GM19438 (cell line): ENCODE data around the gene INSRR.

Experiments used
- ATAC-seq: cut with Tn5 transposase; IDR thresholded peaks from one replicate; pipeline ENCODE4 v1.9.1; 2021; ENCODE audit warnings: low read depth; ENCODE audit not compliant: unreplicated experiment

Gene INSRR

DNA sequence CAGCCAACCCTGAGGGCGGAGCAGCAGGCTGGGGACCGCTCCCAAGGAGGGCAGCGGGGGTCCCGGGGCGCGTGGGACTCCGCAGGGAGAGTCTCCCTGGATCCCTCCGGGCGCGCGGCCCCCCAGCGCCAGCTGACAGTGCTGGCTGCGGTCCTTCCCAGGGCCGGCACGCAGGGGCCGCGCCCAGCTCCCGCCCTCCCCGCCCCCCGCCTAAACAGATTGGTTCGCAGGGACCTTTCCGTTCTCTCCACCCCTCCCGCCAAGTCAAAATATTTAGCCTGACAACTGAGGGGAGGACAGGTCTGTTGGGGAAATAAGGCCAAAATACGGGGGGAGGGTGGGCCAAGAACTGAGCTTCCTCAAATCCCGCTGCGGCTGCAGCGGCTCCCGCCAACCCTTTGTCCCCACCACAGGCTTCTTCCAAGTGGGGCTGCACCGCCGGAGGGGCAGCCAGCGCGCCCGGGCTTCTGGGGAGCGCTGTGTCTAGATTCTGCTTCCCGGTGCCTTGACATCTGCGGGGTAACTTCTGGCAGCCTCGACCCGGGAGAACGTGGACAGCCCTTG lies at the start of gene INSRR:
Gene INSRR (minus strand): TSS at position 159 of the 564 bp plus-strand sequence. CDS start 496 bp downstream, outside the sequence.
- ATAC-seq: no peak

DNA sequence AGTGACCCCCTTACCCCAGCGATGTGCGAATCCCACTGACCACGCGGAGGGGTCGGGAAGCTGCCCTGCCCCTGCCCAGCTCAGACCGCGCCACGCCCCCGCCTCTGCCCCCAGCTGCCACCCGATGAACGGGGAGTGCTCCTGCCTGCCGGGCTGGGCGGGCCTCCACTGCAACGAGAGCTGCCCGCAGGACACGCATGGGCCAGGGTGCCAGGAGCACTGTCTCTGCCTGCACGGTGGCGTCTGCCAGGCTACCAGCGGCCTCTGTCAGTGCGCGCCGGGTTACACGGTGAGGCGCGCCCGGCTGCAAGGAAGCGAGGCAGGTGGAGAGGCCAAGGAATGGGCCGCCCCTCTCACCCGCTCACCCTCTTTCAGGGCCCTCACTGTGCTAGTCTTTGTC lies 49.6 kb upstream of the INSRR start:
- no peak for ATAC-seq

DNA sequence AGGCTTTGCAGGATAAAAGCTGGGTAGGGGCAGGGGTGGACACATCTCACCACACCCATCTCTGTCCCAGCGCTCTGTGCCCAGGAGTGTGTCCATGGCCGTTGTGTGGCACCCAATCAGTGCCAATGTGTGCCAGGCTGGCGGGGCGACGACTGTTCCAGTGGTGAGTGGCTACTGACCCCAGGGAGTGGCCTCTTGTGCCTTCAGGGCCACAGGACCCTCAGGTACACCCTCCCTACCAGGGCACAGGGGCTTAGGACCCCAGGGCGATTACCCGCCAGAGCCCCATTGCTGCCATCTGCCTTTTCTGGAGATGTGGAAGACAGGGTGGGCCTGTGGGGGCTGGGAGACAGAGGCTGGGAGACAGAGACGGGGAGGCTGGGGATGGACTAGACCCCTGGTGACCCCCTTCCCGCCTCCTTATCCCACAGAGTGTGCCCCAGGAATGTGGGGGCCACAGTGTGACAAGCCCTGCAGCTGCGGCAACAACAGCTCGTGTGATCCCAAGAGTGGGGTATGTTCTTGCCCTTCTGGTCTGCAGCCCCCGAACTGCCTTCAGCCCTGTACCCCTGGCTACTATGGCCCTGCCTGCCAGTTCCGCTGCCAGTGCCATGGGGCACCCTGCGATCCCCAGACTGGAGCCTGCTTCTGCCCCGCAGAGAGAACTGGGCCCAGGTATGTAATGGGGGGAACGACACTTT lies 47.4 kb upstream of the INSRR start:
- no peak for ATAC-seq

DNA sequence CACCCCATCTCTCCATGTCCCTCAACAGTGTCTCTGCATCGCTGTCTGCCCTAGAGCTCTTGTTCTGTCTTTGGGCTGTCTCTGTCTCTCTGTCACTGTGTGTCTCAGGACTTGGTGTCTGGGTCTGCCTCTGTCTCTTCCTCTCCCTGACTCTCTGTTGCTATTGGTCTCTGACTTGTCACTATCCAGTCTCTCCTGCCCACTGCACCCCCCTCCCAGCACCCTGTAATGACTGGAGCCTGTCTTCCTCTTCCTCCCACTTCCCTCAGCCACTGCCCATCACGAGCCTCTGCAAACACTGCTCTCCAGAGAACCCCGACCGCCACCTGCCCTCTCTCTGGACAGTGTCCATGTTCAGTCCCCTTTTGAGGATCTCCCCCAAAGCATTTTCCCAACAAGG lies 46.7 kb upstream of the INSRR start:
- ATAC-seq: no peak

DNA sequence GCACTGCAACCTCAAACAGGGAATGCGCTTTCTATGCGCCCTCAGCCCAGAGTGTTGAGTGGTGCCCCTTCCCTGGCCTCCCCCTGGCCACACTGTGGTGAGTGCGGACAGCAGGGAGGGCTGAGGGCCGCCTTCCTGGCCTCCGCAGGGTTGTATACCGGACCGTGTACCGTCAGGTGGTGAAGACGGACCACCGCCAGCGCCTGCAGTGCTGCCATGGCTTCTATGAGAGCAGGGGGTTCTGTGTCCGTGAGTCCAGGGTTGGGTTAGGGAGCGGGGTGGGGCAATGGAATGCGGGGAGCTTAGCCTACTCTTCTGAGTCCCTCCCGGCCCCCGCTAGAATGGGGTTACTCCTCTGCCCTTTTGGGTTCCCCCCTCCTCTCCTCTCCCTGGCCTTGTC lies 46.3 kb upstream of the INSRR start:
- no peak for ATAC-seq

DNA sequence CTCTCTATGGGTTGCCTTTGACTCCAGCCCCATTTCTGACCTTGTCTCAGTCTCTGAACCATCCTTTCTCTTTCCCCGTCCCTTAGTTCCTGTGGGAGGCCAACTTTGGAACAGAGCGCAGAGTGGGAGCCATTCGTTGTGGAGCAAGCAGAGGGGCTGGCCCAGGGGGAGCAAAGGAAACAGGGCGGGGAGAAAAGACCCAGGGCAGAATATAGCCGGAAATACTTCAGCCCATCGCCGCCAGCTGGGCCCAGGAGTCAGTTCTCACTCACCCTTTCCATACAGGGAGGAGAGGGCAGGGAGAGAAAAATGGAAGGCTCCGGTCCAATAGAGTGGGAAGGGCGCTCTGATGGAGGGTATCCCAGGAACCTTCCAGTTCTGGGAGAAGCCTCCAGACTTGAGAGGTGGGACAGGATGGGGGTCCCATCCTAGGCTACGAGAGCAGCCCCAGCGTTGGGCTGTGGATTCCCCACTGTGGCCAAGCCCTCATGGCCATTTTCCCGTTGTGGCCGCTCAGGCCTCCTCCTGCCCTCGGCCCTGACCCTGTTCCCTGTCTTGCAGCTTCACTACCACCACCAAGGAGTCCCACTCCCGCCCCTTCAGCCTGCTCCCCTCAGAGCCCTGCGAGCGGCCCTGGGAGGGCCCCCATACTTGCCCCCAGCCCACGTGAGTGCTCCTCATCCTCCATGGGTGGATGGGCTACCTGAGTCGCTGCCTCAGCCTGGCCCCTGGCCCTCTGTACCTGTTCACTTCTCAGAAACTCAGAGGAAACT lies 45.5 kb upstream of the INSRR start:
- no peak for ATAC-seq

DNA sequence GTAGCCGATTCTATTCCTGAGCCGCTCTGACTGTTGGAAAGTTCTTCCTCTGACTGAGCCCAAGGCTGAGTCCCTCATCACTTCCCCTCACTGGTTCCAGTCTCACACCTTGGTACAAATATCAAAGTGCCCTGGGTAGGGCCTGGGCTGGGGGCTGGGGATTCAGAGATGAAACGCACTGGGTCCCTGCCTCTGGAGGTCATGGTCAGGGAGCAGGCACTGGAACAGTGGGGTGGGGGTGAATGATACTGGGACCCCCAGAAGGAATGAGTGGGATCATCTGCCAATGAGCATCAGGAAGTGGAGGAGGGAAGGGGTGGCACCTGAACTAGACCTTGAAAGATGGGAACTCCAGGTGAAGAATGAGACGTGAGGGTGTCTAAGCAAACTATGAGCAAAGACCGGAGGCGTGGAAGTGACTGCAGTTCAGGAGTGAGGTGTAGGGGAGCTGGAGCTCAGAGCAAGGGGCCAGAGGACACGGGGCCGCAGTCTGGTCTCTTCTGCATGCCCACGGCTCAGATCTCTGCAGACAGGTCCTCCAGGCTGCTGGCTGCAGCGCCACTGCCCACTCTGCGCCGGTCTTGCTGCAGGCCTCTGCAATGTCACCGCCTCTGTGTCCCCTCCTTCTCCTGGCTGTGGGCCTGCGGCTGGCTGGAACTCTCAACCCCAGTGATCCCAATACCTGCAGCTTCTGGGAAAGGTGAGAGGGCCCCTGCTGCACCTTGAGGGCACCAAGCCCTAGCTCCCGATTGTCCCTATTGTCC lies 44.6 kb upstream of the INSRR start:
- ATAC-seq: no peak

DNA sequence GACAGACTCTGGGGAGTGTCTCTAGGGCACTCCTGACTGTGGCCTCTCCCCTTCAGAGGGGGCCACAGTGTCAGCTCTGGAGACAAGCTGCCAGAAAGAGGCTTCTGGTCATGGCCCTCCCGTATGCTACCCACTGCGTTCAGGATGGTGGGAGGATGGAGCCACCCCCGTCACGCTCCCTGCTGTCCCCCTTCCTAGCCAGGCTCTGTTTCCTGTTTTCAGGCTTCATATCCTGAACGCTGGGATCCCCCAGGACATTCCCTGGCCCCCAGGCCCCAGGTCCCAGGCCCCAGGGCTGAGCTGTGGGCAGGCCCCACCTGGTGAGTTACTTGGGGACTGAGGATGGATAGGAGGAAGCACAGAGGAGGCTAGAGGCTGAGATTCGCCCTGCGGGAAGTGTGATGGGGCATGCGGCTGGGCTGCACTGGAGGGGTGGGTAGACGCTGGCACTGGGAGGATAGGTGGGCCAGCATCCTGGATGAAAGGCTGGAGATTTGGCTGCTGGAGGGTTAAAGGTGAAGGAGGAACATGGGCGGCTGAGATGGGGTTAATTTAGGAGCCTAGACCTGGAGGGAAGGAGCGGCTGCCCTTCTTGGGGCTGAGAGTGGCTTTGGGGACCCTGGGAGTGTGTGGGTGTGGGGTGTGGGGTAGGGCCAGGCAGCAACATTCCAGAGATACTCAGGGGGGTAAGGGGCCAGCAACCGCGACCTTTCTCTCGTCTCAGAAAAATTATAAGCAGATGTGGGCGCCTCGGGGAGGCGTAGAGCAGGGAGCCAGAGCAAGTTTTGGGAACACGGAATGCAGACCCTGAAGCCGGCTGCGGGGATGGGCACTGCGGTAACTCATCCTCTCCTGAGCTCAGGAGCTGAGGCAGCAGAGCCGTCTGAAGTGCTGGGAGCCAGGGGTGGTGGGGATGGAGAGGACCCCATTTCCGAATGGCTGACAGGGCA lies 43.3 kb upstream of the INSRR start:
- ATAC-seq: no peak

DNA sequence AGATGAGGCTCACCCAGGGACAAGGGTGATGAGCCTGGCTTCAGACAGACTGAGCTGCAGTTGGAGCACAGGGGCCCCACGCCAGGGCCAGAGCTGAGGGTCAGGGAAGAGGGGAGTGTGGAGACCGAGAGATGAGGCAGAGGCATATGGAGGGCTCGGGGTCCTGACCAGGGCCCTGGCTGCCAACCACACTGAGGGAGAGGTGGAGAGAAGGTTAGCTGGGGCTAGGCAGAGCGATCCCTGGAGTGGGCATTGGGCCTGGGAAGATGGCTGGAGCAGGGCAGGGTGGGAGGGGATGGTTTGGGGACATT lies 42.6 kb upstream of the INSRR start:
- ATAC-seq: no peak

DNA sequence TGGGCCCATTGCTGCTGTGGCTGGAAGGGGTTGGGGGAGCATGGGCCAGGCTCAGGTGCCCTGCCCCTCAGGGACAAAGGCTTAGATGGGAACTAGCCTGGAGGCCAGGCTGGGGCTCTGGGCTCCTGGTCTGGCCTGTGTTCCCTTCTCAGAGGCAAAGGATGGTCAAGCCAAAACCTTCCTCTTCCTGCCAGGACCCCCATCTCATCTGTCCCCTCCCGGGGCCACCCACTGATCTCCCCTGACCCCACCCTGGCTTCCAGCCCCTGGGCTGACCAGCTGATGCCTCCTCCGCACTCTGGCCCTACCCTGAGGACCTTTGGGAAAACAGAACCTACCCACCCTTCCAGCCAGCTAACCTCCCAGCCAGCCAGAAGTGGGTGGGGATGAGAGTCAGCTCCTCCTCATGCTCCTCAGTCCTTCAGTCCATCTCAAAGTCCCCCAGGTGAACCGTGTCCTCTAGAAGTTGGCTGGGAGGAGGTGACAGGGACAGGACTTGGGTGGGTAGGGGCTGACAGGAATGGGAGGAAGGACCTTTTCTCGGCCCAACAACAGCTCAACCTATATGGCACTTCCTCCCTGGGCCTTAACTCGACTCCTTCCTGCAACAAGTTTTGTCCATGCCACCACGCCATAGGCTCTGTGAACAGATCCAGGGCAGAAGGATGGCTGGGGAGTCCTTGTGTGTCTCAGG lies 42.1 kb upstream of the INSRR start:
- ATAC-seq: no peak

DNA sequence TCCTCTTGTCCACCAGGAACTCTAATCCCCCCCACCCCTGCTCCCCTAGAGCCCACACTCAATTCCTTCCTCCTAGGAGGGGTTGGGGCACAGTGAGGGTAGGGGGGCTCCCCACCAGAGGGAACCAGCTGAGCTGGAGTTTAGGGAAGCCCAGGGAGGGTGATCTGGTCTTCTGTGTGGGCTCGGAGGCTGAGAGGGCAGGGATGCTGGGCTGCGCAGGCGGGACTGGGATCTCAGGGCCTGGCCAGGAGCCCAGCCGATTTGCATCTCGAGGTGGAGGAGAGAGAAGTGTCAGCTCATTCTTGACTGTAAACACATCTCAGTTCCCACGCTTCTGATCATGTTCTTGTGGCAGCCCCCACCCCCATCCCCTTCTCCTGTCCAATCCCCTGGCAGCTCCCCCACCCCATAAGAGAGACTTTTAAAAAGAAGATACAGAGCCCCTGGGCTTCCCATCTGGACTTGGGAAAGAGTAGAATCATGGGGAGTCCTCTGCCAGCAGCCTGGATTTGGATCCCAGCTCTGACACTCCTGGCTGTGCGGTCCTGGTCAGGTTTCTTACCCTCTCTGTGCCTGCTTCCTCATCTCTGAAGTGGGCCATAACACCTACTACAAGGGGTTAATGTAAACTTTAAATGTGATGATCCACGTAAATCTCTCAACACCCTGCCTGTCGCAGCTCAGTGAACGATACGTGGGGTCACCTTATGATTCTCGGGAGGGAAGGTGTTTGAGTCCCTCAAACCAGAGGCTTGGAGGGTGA lies 41.2 kb upstream of the INSRR start:
- ATAC-seq: no peak

DNA sequence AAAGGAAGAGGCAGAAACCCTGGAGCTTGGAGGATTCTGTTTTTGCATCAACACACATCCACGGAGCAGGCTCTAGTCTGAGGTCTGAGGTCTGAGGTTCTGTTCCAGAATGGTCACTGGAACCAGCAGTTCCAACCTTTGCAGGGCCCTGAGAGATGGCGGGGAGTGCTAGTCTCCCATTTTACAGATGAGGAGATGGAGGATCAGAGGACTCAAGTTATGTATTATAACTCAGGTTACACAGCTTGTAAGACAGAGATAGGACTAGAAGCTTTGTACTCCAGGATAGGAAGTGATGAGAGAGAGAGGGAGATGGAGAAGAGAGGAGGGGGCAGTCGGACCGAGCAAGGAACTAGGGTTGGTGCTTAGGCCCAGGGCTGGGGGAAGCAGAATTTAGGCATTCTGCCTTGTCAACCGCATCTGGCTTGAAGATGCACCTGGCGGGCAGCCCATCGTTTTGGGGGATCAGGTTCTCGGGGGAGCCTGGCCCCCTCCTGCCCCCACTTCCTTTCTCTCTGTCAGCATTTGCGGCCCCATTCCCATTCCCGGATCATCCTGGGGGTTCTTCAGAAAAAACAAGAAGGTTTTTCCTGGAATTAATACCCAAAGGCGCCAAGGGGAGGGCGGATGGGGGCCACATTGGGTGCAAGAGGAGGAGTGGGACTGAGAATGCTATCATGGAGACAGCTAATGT lies 40.2 kb upstream of the INSRR start:
- ATAC-seq: no peak

DNA sequence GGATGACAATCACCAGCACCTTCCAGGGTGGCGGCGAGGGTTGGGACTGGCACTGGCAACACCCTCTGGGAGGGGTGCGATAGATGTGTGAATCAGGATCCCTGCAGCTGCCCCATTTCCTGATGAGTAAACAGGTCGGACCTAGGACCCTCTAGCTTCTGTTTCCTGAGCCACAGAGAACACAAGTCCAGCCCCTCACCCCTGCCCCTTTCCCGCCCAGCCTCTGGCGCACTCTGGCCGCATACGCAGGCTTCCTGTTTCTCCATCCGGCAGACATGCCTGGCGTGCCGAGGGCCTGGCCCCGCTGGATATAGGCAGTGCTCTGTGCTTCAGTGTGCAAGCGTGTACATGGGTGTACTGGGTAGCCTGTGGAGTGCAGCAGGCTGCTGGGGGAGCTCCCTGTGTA lies 39.2 kb upstream of the INSRR start:
- no peak for ATAC-seq

DNA sequence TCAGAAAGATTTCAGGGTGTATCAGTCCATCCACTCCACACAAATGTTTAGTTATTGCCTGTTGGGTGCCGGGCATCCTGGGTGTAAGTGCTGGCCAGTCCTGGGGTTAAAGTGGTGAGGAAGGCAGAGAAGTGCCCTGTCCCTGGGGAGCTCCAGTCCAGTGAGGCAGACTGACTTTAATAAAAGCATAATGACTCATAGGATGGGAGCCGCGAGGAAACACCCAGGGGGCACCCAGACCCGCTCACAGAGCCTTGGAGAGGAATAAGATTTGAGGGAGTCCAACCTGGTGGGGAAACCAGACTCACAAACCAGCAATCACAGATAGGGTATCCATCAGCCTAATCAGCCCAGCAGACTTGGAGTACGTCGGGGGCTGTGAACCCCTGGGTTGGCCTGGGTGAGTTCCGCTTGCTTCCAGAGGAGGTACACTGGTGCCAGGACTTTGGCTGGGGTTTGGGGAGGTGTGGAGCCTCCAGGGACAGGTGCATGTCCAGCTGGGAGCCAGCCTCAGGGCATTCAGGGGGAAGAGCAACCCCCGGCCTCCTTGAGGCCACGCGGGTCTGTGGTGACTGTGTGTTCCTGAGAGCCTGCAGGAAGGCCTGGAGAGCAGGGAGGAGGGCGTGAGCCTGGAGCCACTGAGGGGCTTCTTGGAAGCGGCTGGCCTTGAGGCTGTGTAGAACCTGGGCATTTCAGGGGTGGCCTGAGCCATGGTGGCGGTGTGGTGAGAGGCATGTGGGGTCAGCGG lies 38.3 kb upstream of the INSRR start:
- no peak for ATAC-seq

DNA sequence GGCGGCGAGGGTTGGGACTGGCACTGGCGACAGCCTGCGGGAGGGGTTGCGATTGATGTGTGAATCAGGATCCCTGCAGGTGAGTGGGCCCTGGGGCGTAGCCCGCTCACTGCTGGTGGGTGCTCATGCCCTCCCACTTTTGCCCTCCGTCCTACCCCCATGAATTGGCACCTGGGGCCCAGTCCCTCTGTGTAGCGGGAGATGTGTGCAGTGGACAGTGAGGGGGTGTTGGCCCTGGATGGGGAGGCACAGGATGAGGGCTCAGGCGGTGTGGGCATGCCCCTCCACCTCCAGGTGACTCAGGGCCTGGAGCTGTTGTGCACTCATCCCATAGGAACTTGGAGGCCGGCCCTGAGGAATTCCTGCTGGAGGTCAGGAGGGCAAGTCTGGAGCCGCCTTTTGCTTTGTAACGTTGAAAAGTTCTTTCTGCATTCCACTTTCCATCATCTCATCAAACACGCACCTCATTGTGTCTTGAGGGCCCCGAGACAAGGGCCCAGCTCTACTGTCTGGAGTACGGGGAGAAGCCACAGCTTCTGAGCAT lies 37.6 kb upstream of the INSRR start:
- no peak for ATAC-seq

DNA sequence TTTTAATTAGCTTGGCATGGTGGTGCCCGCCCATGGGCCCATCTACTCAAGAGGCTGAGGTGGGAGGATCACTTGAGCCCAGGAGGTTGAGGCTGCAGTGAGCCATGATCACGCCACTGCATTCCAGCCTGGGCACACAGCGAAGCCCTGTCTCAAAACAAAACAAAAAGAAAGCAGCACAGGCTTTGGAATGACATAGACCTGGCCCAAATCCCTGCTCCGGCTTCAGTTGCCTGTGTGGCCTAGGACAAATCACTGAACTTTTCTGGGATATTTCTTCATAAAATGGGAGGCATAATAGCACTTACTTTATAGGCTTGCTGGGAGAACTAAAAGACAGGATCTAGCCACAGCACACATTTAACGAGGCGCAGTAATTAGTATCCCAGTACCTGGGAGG lies 37.0 kb upstream of the INSRR start:
- ATAC-seq: no peak

DNA sequence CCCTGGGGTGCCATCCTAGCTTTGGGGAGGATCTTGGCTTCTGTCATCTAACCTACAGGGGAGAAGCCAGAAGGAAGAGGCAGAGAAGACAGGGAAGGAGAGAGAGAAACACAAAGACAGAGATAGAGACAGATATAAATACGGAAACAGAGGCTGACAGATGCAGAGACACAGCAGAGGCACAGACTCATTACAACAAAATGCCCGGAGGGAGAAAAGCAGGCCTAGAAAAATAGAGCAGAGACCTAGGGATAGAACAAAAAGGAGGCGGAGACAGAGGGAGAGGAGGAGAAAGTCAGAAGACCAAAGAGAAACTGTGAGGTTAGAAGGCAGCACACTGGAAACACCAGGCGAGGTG lies 36.5 kb upstream of the INSRR start:
- no peak for ATAC-seq
